DND-41 (cell line): ENCODE results near the gene NDUFS3.

Source experiments
- EZH2 ChIP-seq: IDR thresholded peaks from 3 replicates; pipeline ENCODE4 v1.6.1; 2012; ENCODE audit warnings: borderline replicate concordance, low read depth, mild to moderate bottlenecking, moderate library complexity, low read length, inconsistent platforms; ENCODE audit not compliant: severe bottlenecking
- TF ChIP-seq, protein P1 (sequence below): IDR thresholded peaks from 2 replicates; pipeline ENCODE4 v1.5.1; 2012; ENCODE audit warnings: borderline replicate concordance, low read length, moderate library complexity, mild to moderate bottlenecking; ENCODE audit not compliant: poor library complexity, severe bottlenecking; ENCODE audit errors: extremely low read depth

DNA sequence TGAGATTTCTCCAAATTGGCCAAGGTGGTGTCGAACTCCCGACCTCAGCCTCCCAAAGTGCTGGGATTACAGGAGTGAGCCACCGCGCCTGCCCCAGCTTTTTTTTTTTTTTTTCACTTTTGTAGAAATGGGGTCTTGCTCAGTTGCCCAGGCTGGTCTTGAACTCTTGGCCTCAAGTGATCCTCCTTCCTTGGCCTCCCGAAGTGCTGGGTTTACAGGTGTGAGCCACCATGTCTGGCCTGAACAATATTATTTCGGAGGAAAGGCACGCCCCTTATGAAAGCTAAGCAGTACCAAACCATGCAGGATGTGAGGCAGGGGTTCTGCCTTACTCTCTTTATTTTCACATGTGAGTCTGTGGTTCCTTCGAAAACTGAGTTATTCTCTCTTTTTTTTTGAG, 47.4 kb downstream of the NDUFS3 start:
- TF ChIP-seq, protein P1, sequence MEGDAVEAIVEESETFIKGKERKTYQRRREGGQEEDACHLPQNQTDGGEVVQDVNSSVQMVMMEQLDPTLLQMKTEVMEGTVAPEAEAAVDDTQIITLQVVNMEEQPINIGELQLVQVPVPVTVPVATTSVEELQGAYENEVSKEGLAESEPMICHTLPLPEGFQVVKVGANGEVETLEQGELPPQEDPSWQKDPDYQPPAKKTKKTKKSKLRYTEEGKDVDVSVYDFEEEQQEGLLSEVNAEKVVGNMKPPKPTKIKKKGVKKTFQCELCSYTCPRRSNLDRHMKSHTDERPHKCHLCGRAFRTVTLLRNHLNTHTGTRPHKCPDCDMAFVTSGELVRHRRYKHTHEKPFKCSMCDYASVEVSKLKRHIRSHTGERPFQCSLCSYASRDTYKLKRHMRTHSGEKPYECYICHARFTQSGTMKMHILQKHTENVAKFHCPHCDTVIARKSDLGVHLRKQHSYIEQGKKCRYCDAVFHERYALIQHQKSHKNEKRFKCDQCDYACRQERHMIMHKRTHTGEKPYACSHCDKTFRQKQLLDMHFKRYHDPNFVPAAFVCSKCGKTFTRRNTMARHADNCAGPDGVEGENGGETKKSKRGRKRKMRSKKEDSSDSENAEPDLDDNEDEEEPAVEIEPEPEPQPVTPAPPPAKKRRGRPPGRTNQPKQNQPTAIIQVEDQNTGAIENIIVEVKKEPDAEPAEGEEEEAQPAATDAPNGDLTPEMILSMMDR = no peak
- no peak for TF ChIP-seq EZH2
